ENCODE results near the gene GUK1.

- TF ChIP-seq EZH2 (IDR thresholded peaks at IDR 0.05; ENCODE audit: insufficient read depth, poor library complexity, severe bottlenecking), result no peak
- no peak for TF ChIP-seq EZH2phosphoT487 (IDR thresholded peaks at IDR 0.05; ENCODE audit: insufficient read depth, low read depth)
These were observed 34.6 kb downstream of the GUK1 start for GRCh38 chr1:228174482-228175315.

Data from GM23248 (cell line).